Measurements from ENCODE around the gene TTC7B. TPM values are rescaled to one million over a fixed set of nuclear protein-coding genes. Genes with fewer than 3 reads are reported as not detected.
A peak's percentile ranks its signal among the peaks of the same experiment; 100 is the strongest.

TTC7B gene
- total and polyA plus RNA-seq, 12 donors, result 10.0 to 58.4 (median 24.7) TPM

GRCh38 chr14:90820958-90821357 lies 4.7 kb upstream of the TTC7B start:
- DNase-seq, result peak in 1 of 7 donors; percentile 80
- no peaks in the 10 kb centered on the region for H3K4me1 ChIP-seq (replicated peaks in 1 of 2)
- TF ChIP-seq, protein P1, sequence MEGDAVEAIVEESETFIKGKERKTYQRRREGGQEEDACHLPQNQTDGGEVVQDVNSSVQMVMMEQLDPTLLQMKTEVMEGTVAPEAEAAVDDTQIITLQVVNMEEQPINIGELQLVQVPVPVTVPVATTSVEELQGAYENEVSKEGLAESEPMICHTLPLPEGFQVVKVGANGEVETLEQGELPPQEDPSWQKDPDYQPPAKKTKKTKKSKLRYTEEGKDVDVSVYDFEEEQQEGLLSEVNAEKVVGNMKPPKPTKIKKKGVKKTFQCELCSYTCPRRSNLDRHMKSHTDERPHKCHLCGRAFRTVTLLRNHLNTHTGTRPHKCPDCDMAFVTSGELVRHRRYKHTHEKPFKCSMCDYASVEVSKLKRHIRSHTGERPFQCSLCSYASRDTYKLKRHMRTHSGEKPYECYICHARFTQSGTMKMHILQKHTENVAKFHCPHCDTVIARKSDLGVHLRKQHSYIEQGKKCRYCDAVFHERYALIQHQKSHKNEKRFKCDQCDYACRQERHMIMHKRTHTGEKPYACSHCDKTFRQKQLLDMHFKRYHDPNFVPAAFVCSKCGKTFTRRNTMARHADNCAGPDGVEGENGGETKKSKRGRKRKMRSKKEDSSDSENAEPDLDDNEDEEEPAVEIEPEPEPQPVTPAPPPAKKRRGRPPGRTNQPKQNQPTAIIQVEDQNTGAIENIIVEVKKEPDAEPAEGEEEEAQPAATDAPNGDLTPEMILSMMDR (IDR thresholded peaks at IDR 0.05), result no peak
- no peak for TF ChIP-seq POLR2A (IDR thresholded peaks at IDR 0.05)
- no peaks in the 10 kb centered on the region for H3K36me3 ChIP-seq (replicated peaks in 1 of 2)
- peak overlapping the region in 1 of 5 donors; percentile 26 for H3K27ac ChIP-seq
- intact Hi-C loops (cut with DNase I), result no loop called here
- whole genome bisulfite sequencing, 4 donors, result 67 to 72% (median 71%) methylated on average over 9 to 11 of the region's 11 CpGs
- H3K9me3 ChIP-seq (replicated peaks in 1 of 3), result no peaks in the 10 kb centered on the region
- H3K4me3 ChIP-seq, result no peak overlapping the region
- no peaks in the 10 kb centered on the region for H3K27me3 ChIP-seq

DNA sequence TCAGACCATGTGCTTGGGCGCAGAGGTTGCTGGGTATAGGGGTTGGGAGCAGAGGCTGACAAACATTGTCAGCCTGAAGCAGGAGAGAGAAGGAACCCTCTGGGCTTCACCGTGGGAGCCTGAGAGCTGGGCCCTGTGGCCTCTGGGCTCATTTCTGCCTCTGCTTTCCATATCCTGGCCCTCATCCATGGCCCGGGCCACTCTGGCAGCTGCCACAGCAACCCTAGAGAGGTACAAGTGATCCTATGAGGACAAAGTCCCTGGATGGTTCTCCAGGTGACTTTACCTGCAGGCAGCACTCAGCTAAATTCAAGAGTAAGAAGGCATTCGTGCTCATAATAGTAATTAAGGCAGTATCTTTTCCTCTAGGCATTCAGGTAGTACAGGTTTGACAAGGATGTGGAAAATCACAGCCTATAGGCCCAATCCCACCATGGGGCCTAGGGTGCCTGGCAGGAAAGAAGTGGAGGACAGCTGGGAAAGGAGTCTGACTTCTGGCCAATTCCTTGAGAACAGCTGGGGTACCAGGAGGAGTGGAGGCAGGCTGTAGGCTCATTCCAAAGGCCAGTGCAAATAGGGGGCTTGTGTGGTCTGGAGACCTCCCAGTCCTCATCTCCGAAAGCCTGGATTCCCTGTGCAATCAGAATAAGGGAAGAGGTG lies 3.6 kb upstream of the TTC7B start:
- Histone ChIP-seq H3K9me3 (replicated peaks in 1 of 3) (no peaks in the 10 kb centered on the region), H3K4me3 (no peak overlapping the region), H3K27me3 (no peaks in the 10 kb centered on the region), H3K4me1 (replicated peaks in 1 of 2) (peaks cover 4 to 8% of the 10 kb centered on the region in 2 donors), H3K27ac (no peak overlapping the region), H3K36me3 (replicated peaks in 1 of 2) (no peaks in the 10 kb centered on the region)
- intact Hi-C loops (cut with DNase I), result no loop called here
- WGBS, 4 donors, result 86 to 93% (median 92%) methylated on average over 5 of the region's 5 CpGs
- no peak for TF ChIP-seq POLR2A (IDR thresholded peaks at IDR 0.05)
- TF ChIP-seq, protein P1 (IDR thresholded peaks at IDR 0.05), result no peak
- DNase-seq, result no peak

DNA sequence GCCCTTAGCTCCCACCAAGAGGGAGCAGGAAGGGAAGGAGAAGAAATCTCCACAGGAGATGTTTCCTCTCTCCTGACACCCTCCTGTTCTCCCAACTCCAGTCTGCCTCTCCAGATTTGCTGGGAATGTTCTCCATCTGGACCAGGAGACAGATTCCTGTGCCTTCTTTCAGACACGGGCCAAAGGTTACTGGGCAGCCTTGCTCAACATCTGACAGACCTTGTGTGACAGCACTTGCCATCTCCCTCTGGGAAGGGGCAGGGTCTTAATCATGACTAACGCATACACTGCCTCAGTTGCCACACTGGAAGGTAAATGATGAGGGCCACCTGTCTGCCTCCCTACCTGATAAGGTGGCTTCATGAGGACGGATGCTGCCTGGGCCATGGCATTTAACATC lies 2.5 kb upstream of the TTC7B start:
- intact Hi-C loops (cut with DNase I), result no loop called here
- H3K27me3 ChIP-seq, result no peaks in the 10 kb centered on the region
- no peak overlapping the region for H3K27ac ChIP-seq
- TF ChIP-seq, protein P1 (IDR thresholded peaks at IDR 0.05), result no peak
- TF ChIP-seq POLR2A (IDR thresholded peaks at IDR 0.05), result no peak
- no peak for DNase-seq
- 69 to 88% (median 84%) methylated on average over 2 to 3 of the region's 3 CpGs for WGBS, 4 donors
- no peak overlapping the region for H3K4me3 ChIP-seq
- peaks cover 4 to 14% of the 10 kb centered on the region in 2 donors for H3K4me1 ChIP-seq (replicated peaks in 1 of 2)
- H3K36me3 ChIP-seq (replicated peaks in 1 of 2), result no peaks in the 10 kb centered on the region
- H3K9me3 ChIP-seq (replicated peaks in 1 of 3), result no peaks in the 10 kb centered on the region

- no peaks in the 10 kb centered on the region for H3K36me3 ChIP-seq (replicated peaks in 1 of 2)
- H3K27me3 ChIP-seq, result no peaks in the 10 kb centered on the region
- H3K4me1 ChIP-seq (replicated peaks in 1 of 2), result peaks cover 4 to 14% of the 10 kb centered on the region in 2 donors
- H3K4me3 ChIP-seq, result peak overlapping the region in 1 of 4 donors; percentile 41
- TF ChIP-seq, protein P1 (IDR thresholded peaks at IDR 0.05), result no peak
- no peak for TF ChIP-seq POLR2A (IDR thresholded peaks at IDR 0.05)
- no peak overlapping the region for H3K27ac ChIP-seq
- intact Hi-C loops (cut with DNase I), result no loop called here
- no peaks in the 10 kb centered on the region for H3K9me3 ChIP-seq (replicated peaks in 1 of 3)
- DNase-seq, result peak in 1 of 7 donors; percentile 24
- WGBS, 4 donors, result 17 to 37% (median 33%) methylated on average over 5 to 16 of the region's 16 CpGs
Observed at GRCh38 chr14:90816681-90817436, 629 bp upstream of the TTC7B start.

Measured in adrenal gland (tissue), 12 donors.